Small intestine (tissue), 7 donors: ENCODE measurements around the gene GREB1L. TPM values are rescaled to one million over a fixed set of nuclear protein-coding genes. Genes with fewer than 3 reads are reported as not detected.
A peak's percentile ranks its signal among the peaks of the same experiment; 100 is the strongest.
"Not testable (repeated sequence)": the region's sequence is repeated elsewhere in the genome, so short reads cannot be mapped to it uniquely, and the experiment has no call there.

Experiments used
- DNase-seq, 2 donors: peaks; one replicate each; pipeline versions ENCODE4 v3.0.0 to v3.0.0-alpha.2; 2013
- FAIRE-seq: peaks from 2 replicates; lab custom pipeline; 2012; peaks lifted over from hg19 to GRCh38; lab: Jason Lieb, UNC
- H3K27ac ChIP-seq, 3 donors: one replicate each; pipeline ENCODE4 v1.5.1; 2013; ENCODE audit warnings: low read length in 2 of 3, mild to moderate bottlenecking in 2 of 3, control low read depth in 1 of 3, inconsistent platforms in 1 of 3, low read depth in 1 of 3, moderate library complexity in 1 of 3
- H3K27me3 ChIP-seq, 3 donors: one replicate each; pipeline ENCODE4 v1.6.1; 2013; ENCODE audit warnings: low read length in 3 of 3, inconsistent platforms in 1 of 3; ENCODE audit not compliant: control insufficient read depth in 3 of 3, insufficient read depth in 3 of 3
- H3K36me3 ChIP-seq, 3 donors: one replicate each; pipeline ENCODE4 v1.6.1; 2013; ENCODE audit warnings: low read length in 3 of 3, inconsistent platforms in 1 of 3, low read depth in 1 of 3, mild to moderate bottlenecking in 1 of 3, moderate library complexity in 1 of 3; ENCODE audit not compliant: control insufficient read depth in 3 of 3, insufficient read depth in 2 of 3
- H3K4me1 ChIP-seq, 3 donors: one replicate each; pipeline ENCODE4 v1.6.1; 2013; ENCODE audit warnings: low read length in 2 of 3, inconsistent platforms in 1 of 3, low read depth in 1 of 3, mild to moderate bottlenecking in 1 of 3, moderate library complexity in 1 of 3; ENCODE audit not compliant: control insufficient read depth in 3 of 3, insufficient read depth in 2 of 3
- H3K4me3 ChIP-seq, 3 donors: one replicate each; pipeline ENCODE4 v1.5.1; 2013; ENCODE audit warnings: low read length in 3 of 3, control low read depth in 1 of 3, inconsistent platforms in 1 of 3, low read depth in 1 of 3, mild to moderate bottlenecking in 1 of 3, moderate library complexity in 1 of 3
- H3K9me3 ChIP-seq, 2 donors: one replicate each; pipeline ENCODE4 v1.6.1; 2013; ENCODE audit warnings: low read depth in 1 of 2, low read length in 1 of 2; ENCODE audit not compliant: control insufficient read depth in 2 of 2, insufficient read depth in 1 of 2
- WGBS, 3 donors: extraction: QIAGEN DNeasy Blood & Tissue Kit; methylation state at CpG; one replicate each; pipeline ENCODE4 v1.1.7; 2013; 5-methylcytosine and 5-hydroxymethylcytosine counted together
- polyA plus RNA-seq, 4 donors: library from polyadenylated mRNA; stranded (reverse) in 3 of 4; unstranded in 1 of 4; fragments of 200-250 nt in 3 of 4; fragments of 120-200 nt in 1 of 4; gene quantifications; one replicate each; pipeline versions ENCODE4 v1.2.1 to v1.2.3, GENCODE V29; 2013
- donor health status: healthy with polysubstance abuse.
- donor health status: control.
- donor health status: control.
- donor health status: Bipolar disorder and iron deficiency.
- donor health status: healthy.

The GREB1L gene
- polyA plus RNA-seq, 4 donors, result under 0.01 to 2.4 (median 0.52) TPM; not detected in 1

DNA sequence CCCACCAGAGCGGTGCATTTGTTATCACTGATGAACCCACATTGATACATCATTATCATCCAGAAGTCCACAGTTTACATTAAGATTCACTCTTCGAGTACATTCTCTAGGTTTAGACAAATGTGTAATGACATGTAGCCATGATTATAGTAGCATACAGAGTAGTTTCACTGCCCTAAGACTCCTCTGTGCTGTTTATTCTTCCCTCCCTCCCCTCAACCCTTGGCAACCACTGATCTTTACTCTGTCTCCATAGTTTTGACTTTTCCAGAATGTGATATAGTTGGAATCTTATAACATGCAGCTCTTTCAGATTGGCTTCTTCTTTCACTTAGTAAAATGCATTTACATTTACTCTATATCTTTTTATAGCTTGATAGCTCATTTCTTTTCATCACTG lies 31.2 kb upstream of the GREB1L start:
- WGBS, 3 donors, result 62 to 89% (median 82%) methylated on average over 2 of the region's 2 CpGs
- H3K27me3 ChIP-seq, result no peaks in the 10 kb centered on the region
- FAIRE-seq (no peak), DNase-seq (no peak)
- H3K9me3 ChIP-seq, result no peaks in the 10 kb centered on the region
- no peak overlapping the region for H3K27ac ChIP-seq
- no peak overlapping the region for H3K4me3 ChIP-seq
- no peaks in the 10 kb centered on the region for H3K36me3 ChIP-seq
- no peaks in the 10 kb centered on the region for H3K4me1 ChIP-seq

DNA sequence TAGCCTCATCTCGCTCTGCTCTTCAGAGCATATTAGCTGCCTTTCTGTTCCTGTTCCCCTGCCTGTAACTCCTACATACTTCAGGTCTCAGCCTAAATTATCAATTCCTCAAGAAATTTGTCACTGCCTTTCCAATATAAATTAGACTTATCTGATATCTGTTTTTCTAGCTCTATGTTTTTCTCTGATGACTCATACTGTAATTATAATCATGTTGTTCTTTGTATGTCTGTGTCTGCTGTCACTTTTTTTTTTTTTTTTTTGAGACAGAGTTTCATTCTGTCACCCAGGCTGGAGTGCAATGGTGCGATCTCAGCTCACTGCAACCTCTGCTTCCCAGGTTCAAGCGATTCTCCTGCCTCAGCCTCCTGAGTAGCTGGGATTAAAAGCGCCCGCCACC lies 27.6 kb upstream of the GREB1L start:
- 94 to 96% (median 95%) methylated on average over 5 of the region's 5 CpGs for WGBS, 3 donors
- not testable (repeated sequence) for H3K36me3 ChIP-seq, H3K9me3 ChIP-seq, H3K4me1 ChIP-seq, H3K4me3 ChIP-seq, FAIRE-seq, DNase-seq, H3K27ac ChIP-seq, H3K27me3 ChIP-seq

DNA sequence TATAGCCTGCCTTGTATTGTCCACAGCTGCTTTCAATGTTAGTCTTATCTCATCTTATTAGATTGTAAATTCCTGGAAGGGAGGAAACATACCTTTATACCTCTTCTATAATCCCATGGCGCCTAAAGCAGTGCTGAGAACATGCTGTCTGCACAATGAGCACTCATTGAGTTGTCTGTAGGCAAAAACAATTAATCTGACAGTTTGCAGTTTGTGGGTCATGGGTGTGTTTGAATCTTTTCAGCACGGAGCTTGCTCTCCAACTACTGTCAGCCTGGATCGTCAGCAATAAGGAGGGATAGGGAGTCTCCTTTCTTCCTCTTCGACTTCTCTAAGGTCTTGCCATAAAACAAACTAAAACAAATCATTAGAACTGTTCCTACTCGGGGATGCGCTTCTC lies 26.5 kb upstream of the GREB1L start:
- no peak for FAIRE-seq
- WGBS, 3 donors, result 38 to 53% (median 47%) methylated on average over 6 of the region's 6 CpGs

DNA sequence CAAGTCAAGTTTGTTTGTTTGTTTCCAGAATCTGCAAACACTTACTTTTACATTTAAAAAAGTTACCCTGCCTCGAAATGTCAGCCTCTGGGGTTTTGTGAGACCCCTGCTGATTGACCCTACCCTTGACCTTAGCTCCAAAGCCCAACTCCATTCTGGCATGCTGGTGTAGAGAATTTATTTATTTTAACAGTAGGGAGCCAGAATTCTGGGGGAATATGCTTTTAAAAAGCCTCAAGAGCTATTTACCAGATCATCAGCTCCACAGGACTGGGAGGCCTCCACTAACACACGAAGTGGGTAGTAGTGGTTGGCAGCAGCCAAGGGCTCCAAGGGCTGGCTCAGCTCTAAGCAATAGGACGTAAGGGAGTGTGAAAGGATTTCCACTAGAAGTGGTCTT lies 23.2 kb upstream of the GREB1L start:
- Histone ChIP-seq H3K36me3 (no peaks in the 10 kb centered on the region), H3K9me3 (no peaks in the 10 kb centered on the region), H3K27ac (no peak overlapping the region), H3K27me3 (no peaks in the 10 kb centered on the region), H3K4me1 (no peaks in the 10 kb centered on the region), H3K4me3 (no peak overlapping the region)
- WGBS, 3 donors, result 66 to 79% (median 73%) methylated on average over 3 of the region's 3 CpGs
- no peak for FAIRE-seq
- DNase-seq, result no peak

More for the DNA sequence above, 26.5 kb upstream of the GREB1L start:
- no peak overlapping the region for H3K27ac ChIP-seq
- H3K27me3 ChIP-seq, result no peaks in the 10 kb centered on the region
- H3K9me3 ChIP-seq, result no peaks in the 10 kb centered on the region
- H3K36me3 ChIP-seq, result no peaks in the 10 kb centered on the region
- peak; percentile 11 to 26 for DNase-seq
- H3K4me1 ChIP-seq, result no peaks in the 10 kb centered on the region
- no peak overlapping the region for H3K4me3 ChIP-seq

DNA sequence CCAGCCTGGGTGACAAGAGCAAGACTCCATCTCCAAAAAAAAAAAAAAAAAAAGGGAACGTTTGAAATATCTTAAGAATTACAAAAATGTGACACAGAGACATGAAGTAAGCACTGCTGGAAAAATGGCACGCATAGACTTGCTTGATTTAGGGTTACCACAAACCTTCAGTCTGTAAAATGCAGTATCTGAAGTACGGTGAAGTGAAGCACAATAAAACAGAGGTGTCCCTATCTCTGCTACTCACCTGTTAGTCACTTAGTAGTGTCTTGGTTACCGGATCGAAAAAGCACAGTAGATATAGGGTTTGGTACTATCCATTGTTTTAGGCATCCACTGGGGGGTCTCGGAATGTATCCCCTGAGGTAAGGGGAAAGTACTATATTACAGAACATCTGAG lies 11.6 kb upstream of the GREB1L start:
- FAIRE-seq (no peak), DNase-seq (no peak)
- H3K9me3 ChIP-seq, result no peaks in the 10 kb centered on the region
- H3K4me1 ChIP-seq, result no peaks in the 10 kb centered on the region
- H3K36me3 ChIP-seq, result no peaks in the 10 kb centered on the region
- no peak overlapping the region for H3K27ac ChIP-seq
- H3K4me3 ChIP-seq, result no peak overlapping the region
- H3K27me3 ChIP-seq, result no peaks in the 10 kb centered on the region
- WGBS, 3 donors, result 78 to 84% (median 81%) methylated on average over 6 of the region's 6 CpGs

DNA sequence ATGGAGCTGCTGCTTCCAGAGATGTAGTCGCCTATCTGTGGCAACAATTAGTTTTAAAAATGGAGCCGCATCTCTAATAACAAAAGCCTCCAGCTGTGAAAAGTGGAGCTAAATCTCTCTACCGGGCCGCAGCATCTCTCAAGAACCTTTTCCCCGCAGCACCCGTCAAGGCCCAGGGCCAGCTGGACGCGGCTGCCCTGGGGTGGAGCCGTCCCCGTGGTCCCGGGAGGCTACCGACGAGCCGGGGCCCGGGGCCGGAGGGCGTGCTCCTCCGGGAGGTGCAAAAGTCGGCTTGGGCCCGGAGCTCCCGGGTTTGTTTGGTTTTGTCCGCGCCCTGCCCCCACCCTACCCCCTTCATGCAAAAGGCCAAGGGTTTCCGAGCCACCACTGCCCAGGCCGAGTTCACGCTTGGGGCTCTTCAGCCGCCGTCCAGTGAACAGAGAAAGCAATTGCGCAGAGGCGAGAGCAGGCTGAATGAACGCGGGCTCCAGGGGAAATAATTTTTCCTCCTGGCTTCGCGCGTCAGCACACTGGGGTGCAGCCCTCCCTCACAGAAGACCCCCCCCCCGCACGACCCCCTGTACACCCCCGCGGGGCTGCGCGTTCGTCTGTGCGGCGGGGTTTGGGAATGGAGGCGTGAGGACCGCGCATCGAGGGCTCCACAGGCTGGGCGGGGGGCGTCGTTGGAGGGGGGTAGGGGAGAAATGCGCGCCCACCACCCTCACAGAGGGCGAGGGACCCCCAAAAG lies 557 bp upstream of the GREB1L start:
- Histone ChIP-seq H3K9me3 (no peaks in the 10 kb centered on the region), H3K27me3 (peaks cover 0 to 29% (median 16%) of the 10 kb centered on the region in 3 donors), H3K4me1 (peaks cover 0 to 4% (median 0%) of the 10 kb centered on the region in 3 donors), H3K36me3 (no peaks in the 10 kb centered on the region), H3K4me3 (peak overlapping the region in 2 of 3 donors; percentile 42 to 60), H3K27ac (no peak overlapping the region)
- FAIRE-seq (no peak), DNase-seq (peak in 1 of 2 donors; percentile 46)
- 2% methylated on average over 36 to 54 of the region's 54 CpGs for WGBS, 3 donors

DNA sequence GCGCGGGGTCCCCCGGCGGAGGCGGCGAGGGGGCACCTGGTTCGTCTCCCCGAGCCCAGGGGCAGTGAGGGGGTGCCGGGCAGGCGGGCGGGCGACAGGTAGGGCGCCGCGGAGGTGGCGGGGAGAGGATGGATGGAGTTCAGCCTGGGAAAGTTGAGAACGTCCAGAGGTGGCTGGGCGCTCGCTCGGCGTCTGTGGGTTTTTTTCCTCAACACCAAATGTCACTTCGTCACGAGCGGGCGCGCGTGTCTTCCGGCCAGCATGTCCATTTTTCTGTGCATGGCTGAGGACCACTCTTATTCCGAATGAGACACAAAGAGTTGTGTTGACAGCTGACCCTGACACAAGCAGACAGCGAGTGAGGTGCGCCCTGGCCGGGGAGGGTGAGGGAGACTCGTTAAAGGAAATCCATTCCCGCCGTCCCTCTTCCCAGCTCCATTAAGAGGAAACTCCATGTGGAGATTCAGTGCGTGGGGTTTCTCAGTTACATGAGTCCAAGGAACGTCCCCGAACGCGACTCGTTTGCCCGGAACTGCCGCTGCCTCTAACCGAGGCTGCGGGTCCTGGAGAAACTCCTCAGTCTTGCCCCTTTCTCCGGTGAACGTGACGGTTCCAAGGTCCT lies 859 bp downstream of the GREB1L start:
- H3K4me1 ChIP-seq, result peaks cover 0 to 4% (median 0%) of the 10 kb centered on the region in 3 donors
- no peaks in the 10 kb centered on the region for H3K36me3 ChIP-seq
- H3K9me3 ChIP-seq, result no peaks in the 10 kb centered on the region
- 1 to 2% (median 2%) methylated on average over 43 to 48 of the region's 48 CpGs for WGBS, 3 donors
- H3K27me3 ChIP-seq, result peaks cover 0 to 29% (median 16%) of the 10 kb centered on the region in 3 donors
- DNase-seq (peak; percentile 31 to 56), FAIRE-seq (no peak)
- no peak overlapping the region for H3K27ac ChIP-seq
- peak overlapping the region in 2 of 3 donors; percentile 52 to 60 for H3K4me3 ChIP-seq

DNA sequence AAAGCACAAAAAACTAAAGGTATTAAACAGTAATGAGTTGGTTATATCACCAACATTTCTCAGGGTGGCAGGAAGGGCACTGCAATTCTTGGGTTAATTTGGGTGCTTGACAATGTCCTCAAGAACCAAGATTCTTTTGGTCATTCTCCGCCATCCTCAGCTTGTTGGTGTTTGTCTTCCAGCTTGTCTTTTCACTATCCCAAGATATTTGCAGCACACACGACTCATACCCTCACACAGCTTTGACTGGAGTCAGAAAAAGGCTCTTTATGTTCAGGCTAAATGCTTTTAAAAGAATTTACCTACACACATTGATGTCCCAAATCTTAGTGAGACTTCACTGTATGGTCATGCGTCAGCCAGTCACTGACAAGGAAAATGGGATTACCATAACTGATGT lies 12.5 kb downstream of the GREB1L start:
- H3K9me3 ChIP-seq, result no peaks in the 10 kb centered on the region
- no peaks in the 10 kb centered on the region for H3K27me3 ChIP-seq
- WGBS, 3 donors, result 83 to 87% (median 86%) methylated on average over 3 of the region's 3 CpGs
- FAIRE-seq, result no peak
- H3K4me1 ChIP-seq, result no peaks in the 10 kb centered on the region
- no peak overlapping the region for H3K4me3 ChIP-seq
- no peak for DNase-seq
- H3K27ac ChIP-seq, result no peak overlapping the region
- no peaks in the 10 kb centered on the region for H3K36me3 ChIP-seq
